SK-MEL-5 (cell line): ENCODE data around the gene MAP2K3. TPM values are rescaled to one million over a fixed set of nuclear protein-coding genes. Genes with fewer than 3 reads are reported as not detected.

Experiments used
- DNase-seq: peaks from one replicate; pipeline ENCODE4 v3.0.0-alpha.2; 2016; ENCODE audit warnings: low read depth, low spot score
- in situ Hi-C: cut with HindIII; loops from 2 replicates; pipeline ENCODE4 v1.10.0; 2016; ENCODE audit warnings: low sequenced_read_pairs, high pct_unique_total_duplicates, low pct_unique_long_range_greater_than_20kb
- total RNA-seq: library from RNA; depleted of rRNA; stranded (reverse); fragments of >200 nt; shearing (Covaris generic); gene quantifications from 2 replicates; pipeline ENCODE4 v1.2.3, GENCODE V29; 2014

MAP2K3 gene
- total RNA-seq, 1 experiment from 2014 or later = 28.7 TPM

GRCh38 chr17:21291357-21291756 is 6.8 kb downstream of the MAP2K3 start:
- in situ Hi-C loops = no loop called here
- DNase-seq = no peak

- in situ Hi-C loops = no loop called here
- DNase-seq = no peak
These were observed 7.4 kb downstream of the MAP2K3 start for GRCh38 chr17:21291862-21292261.

- DNase-seq = no peak
- in situ Hi-C loops = no loop called here
These were observed 8.6 kb downstream of the MAP2K3 start for GRCh38 chr17:21292867-21293830.

DNA sequence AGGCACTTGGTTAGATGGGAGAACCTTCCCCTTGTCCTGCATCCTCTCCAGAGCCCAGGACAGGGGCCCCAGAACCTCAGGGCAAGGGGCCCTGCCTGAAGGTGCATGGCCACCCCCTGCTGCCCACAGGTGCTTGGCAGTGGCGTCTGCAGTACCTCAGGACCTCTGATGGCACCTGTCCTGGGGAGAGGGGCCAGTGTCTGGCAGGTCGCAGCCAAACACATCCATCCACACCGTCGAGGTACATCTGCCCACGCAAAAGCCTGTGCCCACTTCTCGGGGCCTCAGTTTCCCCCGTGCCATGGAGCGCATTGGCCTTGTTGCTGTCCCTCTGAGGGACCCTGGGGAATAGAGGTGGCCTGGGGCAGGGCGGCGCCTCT is 9.3 kb downstream of the MAP2K3 start:
- in situ Hi-C loops = no loop called here
- no peak for DNase-seq

DNA sequence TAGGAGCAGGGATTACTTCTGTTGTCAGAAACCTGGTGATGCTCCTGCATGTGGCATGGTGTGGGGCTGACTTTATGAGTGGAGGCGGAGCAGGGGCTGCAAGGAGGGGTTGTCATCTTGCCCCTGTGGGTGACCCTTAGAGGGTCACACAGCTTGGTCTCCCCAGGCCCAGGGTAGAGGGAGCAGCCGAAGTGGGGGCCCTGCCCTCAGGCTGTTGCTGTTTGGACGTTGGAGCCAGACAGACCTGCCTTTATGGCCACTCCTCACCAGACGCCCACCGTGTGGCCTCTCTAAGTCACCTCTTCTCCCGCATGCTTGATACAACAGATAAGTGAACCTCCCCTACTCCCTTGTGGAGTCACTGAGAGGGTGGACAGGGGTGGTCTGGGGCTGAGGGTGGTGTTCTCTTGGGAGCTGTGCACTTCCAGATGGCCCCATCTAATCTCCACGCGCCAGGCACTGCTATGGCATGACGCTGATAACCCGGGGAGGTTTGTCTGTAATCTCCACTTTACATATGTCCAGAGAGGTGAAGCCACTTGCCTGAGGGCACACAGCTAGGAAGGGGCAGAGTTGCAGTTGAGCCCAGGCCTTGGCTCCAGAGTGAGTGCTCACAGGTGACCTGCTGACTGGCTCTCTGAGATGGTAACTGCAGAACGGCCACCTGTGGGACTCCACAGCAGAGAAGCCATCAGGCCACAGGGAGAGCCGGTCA is 10.0 kb downstream of the MAP2K3 start:
- no peak for DNase-seq
- in situ Hi-C loops = no loop called here

GRCh38 chr17:21295036-21295952 is 10.8 kb downstream of the MAP2K3 start:
- DNase-seq = no peak
- in situ Hi-C loops = no loop called here

DNA sequence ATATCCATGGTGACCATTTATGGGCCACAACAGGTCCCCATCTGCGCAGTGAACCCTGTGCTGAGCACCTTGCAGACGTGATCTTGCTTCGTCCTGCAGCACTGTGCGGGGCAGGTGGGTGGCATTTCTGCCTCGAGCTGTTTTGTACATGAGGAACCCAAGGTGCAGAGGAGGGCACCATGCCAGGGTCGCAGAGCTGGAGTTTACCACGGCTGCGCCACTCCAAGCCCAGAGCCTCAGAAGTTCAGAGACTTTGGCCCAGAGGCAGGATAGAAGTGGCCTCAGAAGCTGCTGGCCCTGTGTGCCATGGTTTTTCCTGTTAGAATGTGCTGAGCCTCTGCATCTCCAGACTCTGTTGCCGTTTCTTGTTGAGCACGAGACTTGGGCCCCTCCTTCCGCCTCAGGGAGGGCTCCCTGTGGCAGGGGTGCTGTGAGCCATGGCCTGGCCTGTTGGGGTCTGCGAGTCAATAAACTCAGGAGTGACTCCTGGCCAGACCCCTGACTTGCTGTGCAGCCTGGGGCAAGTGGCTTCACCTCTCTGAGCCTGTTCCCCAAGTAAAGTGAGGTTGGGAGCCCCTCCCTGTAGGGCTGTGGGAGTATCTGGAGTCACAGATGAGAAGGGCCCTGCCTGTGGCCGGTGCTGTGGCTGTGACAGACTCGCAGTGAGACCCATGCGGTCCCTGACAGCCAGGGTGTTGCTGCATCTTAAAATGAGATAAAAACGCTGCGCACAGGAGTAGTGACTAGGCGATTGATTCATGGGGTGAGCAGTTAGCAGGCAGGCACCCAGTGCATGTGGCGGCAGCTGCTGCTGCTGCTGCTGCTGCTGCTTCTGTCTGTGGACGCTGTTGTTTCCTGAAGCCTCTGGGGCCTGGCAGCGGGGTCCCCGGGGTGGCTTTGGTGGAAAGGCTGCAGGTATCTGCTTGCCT is 11.8 kb downstream of the MAP2K3 start:
- DNase-seq = no peak
- in situ Hi-C loops = no loop called here

DNA sequence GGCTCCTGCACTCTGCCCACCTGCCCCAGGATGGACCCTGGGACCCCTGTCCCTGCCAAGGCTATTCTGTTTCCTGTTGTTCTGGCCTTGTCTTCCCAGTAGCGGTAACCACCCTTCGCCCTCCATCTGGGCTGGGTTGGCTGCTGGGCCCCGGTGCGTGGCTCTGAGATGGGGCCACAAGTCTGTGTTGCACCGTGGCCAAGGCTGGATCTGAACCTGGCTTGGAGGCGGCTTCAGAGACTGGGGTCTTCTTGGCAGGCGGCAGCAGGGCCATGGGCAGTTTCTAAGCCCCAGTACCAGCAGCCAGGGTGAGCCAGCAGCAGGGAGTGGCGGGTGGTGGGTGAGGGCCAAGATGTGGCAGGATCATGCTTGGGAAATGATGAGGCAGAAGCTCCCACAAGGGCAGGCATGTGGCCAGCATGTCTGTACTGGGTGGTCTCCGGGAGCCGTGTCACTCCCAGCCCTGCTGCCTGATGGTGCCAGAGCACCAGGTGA is 12.6 kb downstream of the MAP2K3 start:
- in situ Hi-C loops = no loop called here
- DNase-seq = no peak

DNA sequence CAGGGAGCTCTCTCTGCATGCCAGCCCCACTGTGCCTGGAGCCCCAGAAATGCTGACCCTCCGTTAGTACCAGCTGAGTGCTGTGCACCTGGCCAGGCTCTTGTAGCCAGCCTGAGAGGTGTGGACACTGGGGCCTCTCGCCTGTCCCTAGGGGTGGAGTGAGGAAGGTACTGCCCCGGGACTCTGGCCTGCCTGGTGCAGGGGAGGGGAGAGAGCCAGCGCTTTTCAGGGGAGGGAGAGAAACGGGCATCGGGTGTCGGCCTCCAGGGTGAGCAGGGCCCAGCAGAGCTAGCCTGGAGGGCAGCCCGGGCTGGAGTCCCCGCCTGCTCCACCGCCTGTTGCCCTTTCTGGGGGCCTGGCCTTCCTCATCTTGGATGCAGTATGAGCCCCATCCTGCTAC is 13.1 kb downstream of the MAP2K3 start:
- in situ Hi-C loops = no loop called here

GRCh38 chr17:21298056-21298982 is 13.8 kb downstream of the MAP2K3 start:
- in situ Hi-C loops = no loop called here

More for the DNA sequence above, 13.1 kb downstream of the MAP2K3 start:
- no peak for DNase-seq

DNA sequence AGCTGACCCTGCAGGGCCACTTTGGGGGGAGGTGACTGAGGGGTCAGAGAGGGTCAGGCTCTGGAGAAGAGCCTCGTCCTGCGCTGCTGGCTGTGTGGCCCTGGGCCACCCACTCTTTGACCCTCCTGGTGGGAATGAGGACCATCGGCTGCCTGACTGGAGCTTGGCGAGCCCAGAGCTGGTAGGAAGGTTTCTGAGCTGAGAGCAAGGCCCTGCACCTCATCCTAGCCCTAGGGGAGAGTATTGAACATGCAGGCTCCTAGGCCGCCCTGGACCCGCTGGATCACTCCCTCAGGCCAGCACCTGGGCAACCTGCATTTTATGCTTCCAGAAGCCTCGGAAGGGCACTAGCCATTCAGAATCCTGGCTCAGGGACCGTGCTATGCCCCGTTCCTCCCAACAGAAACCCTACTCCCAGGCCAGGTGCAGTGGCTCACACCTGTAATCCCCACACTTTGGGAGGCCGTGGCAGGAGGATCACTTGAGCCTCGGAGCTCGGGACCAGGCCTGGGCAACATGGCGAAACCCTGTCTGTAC is 14.5 kb downstream of the MAP2K3 start:
- in situ Hi-C loops = no loop called here
- no peak for DNase-seq

More at GRCh38 chr17:21298056-21298982, 13.8 kb downstream of the MAP2K3 start:
- DNase-seq = no peak

DNA sequence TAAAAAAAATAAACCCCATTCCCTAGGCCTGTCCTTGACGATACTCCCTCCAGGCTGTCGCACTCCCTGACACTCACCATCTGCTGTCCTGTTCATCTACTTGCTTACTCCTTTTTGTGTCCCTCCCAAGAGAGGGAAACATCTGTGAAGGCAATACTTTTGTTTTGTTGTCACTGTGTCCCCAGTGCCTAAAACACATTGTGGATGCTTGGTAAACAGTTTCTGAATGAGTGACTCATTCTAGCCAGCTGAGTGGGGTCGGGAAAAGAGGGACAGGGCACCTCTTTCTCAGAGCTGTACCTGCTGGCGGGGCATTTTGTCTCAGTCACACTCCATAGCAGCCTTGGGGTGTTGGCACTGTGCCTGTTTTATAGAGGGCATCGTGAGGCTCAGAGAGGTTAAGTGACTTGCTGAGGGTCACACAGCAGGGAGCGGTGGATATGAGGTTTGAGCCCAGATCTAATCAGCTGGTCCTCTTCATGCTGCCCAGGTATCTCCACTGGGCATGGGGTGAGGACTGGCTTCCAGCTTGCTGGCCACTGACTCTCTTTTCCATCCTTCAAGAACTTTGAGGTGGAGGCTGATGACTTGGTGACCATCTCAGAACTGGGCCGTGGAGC is 15.6 kb downstream of the MAP2K3 start:
- in situ Hi-C loops = no loop called here
- DNase-seq = no peak

GRCh38 chr17:21300601-21301571 is 16.4 kb downstream of the MAP2K3 start:
- in situ Hi-C loops = no loop called here
- DNase-seq = no peak
